Mucosa of stomach (tissue), 1 donor: ENCODE results near the gene PRRT1.

Experiments used
- H3K27me3 ChIP-seq: one replicate; pipeline ENCODE4 v1.7.0; 2013; ENCODE audit warnings: mild to moderate bottlenecking, low read length; ENCODE audit not compliant: control insufficient read depth, insufficient read depth
- H3K36me3 ChIP-seq: one replicate; pipeline ENCODE4 v1.7.0; 2013; ENCODE audit warnings: low read length; ENCODE audit not compliant: control insufficient read depth, insufficient read depth
- H3K4me1 ChIP-seq: one replicate; pipeline ENCODE4 v1.7.0; 2013; ENCODE audit warnings: mild to moderate bottlenecking, low read length; ENCODE audit not compliant: control insufficient read depth, insufficient read depth
- H3K4me3 ChIP-seq: one replicate; pipeline ENCODE4 v1.7.0; 2013; ENCODE audit warnings: low read length
- H3K9ac ChIP-seq: one replicate; pipeline ENCODE4 v1.7.0; 2013; ENCODE audit warnings: mild to moderate bottlenecking, low read length, moderate library complexity
- H3K9me3 ChIP-seq: one replicate; pipeline ENCODE4 v1.7.0; 2013; ENCODE audit warnings: mild to moderate bottlenecking, low read length, moderate library complexity; ENCODE audit not compliant: control insufficient read depth
- donor health status: Pancreatic carcinoma.

Gene PRRT1

GRCh38 chr6:32167154-32167760, 15.5 kb upstream of the PRRT1 start:
- Histone ChIP-seq H3K27me3 (no peaks in the 10 kb centered on the region), H3K9me3 (no peaks in the 10 kb centered on the region), H3K4me1 (peaks cover 35% of the 10 kb centered on the region), H3K36me3 (no peaks in the 10 kb centered on the region), H3K4me3 (no peak overlapping the region), H3K9ac (peak overlapping the region; percentile 24)

- peaks cover 35% of the 10 kb centered on the region for H3K4me1 ChIP-seq
- H3K27me3 ChIP-seq: no peaks in the 10 kb centered on the region
- H3K9me3 ChIP-seq: no peaks in the 10 kb centered on the region
- no peaks in the 10 kb centered on the region for H3K36me3 ChIP-seq
- H3K9ac ChIP-seq: no peak overlapping the region
- no peak overlapping the region for H3K4me3 ChIP-seq
Measured at GRCh38 chr6:32166411-32167061, 14.8 kb upstream of the PRRT1 start.

GRCh38 chr6:32164295-32164694, 12.6 kb upstream of the PRRT1 start, which contains the start of gene EGFL8:
Gene EGFL8, plus strand, starts transcription at chr6:32164595. Its CDS starts 1,571 bp downstream, at chr6:32166166.
- no peak within 1 kb of the TSS for H3K4me3 ChIP-seq
- peaks cover 26% of the 10 kb centered on the region for H3K4me1 ChIP-seq
- no peaks in the 10 kb centered on the region for H3K36me3 ChIP-seq
- H3K27me3 ChIP-seq: no peaks in the 10 kb centered on the region
- no peaks in the 10 kb centered on the region for H3K9me3 ChIP-seq
- H3K9ac ChIP-seq: no peak within 1 kb of the TSS

GRCh38 chr6:32163559-32164258, 12.0 kb upstream of the PRRT1 start:
- Histone ChIP-seq H3K36me3 (no peaks in the 10 kb centered on the region), H3K9me3 (no peaks in the 10 kb centered on the region), H3K9ac (no peak overlapping the region), H3K4me1 (peaks cover 21% of the 10 kb centered on the region), H3K4me3 (no peak overlapping the region), H3K27me3 (no peaks in the 10 kb centered on the region)

- H3K4me3 ChIP-seq: no peak overlapping the region
- H3K36me3 ChIP-seq: peaks cover 9% of the 10 kb centered on the region
- H3K9ac ChIP-seq: no peak overlapping the region
- peaks cover 24% of the 10 kb centered on the region for H3K4me1 ChIP-seq
- no peaks in the 10 kb centered on the region for H3K9me3 ChIP-seq
- no peaks in the 10 kb centered on the region for H3K27me3 ChIP-seq
Measured at GRCh38 chr6:32158052-32158451, 6.3 kb upstream of the PRRT1 start.

GRCh38 chr6:32156891-32157290, 5.2 kb upstream of the PRRT1 start:
- no peaks in the 10 kb centered on the region for H3K9me3 ChIP-seq
- H3K4me1 ChIP-seq: peaks cover 26% of the 10 kb centered on the region
- H3K36me3 ChIP-seq: peaks cover 9% of the 10 kb centered on the region
- H3K9ac ChIP-seq: no peak overlapping the region
- H3K27me3 ChIP-seq: no peaks in the 10 kb centered on the region
- no peak overlapping the region for H3K4me3 ChIP-seq

- Histone ChIP-seq H3K36me3 (peaks cover 9% of the 10 kb centered on the region), H3K4me3 (peak overlapping the region; percentile 95), H3K9ac (peak overlapping the region; percentile 86), H3K27me3 (no peaks in the 10 kb centered on the region), H3K9me3 (no peaks in the 10 kb centered on the region), H3K4me1 (peaks cover 30% of the 10 kb centered on the region)
Measured at GRCh38 chr6:32154514-32155161, 2.9 kb upstream of the PRRT1 start.

GRCh38 chr6:32153564-32154513, 2.1 kb upstream of the PRRT1 start, which contains the start of gene PPT2:
Gene PPT2, plus strand, starts transcription at chr6:32154141. Its CDS starts 454 bp downstream, at chr6:32154595.
- Histone ChIP-seq H3K36me3 (peaks cover 9% of the 10 kb centered on the region), H3K27me3 (no peaks in the 10 kb centered on the region), H3K4me1 (peaks cover 30% of the 10 kb centered on the region), H3K9ac (peak within 1 kb of the TSS; percentile 86), H3K4me3 (peak within 1 kb of the TSS; percentile 95), H3K9me3 (no peaks in the 10 kb centered on the region)

- Histone ChIP-seq H3K4me3 (peak overlapping the region; percentile 95), H3K9me3 (no peaks in the 10 kb centered on the region), H3K36me3 (peaks cover 6% of the 10 kb centered on the region), H3K27me3 (no peaks in the 10 kb centered on the region), H3K9ac (peak overlapping the region; percentile 86), H3K4me1 (peaks cover 30% of the 10 kb centered on the region)
Measured at GRCh38 chr6:32152769-32153563, 1.2 kb upstream of the PRRT1 start.

GRCh38 chr6:32151181-32151862, 417 bp downstream of the PRRT1 start:
- H3K36me3 ChIP-seq: no peaks in the 10 kb centered on the region
- H3K4me1 ChIP-seq: peaks cover 36% of the 10 kb centered on the region
- no peaks in the 10 kb centered on the region for H3K9me3 ChIP-seq
- no peaks in the 10 kb centered on the region for H3K27me3 ChIP-seq
- H3K9ac ChIP-seq: no peak overlapping the region
- H3K4me3 ChIP-seq: no peak overlapping the region
